Activated T-helper 1 cell treated with anti-CD3 and anti-CD28 coated beads, Interleukin-12 subunit alpha, Interleukin-12 subunit beta, Interleukin-2, Interleukin-4 antibody, amounts not matched to agents 30 ng/mL and 10 ng/mL and 1 ng/mL, durations not matched to agents 14 hours and 24 hours and 36 hours (primary cell): ENCODE measurements around the gene PITPNM1. TPM values are rescaled to one million over a fixed set of nuclear protein-coding genes. Genes with fewer than 3 reads are reported as not detected.

Experiments
- total RNA-seq: library from RNA; stranded (reverse); gene quantifications from 2 replicates; pipeline ENCODE4 v1.2.3, GENCODE V29; 2022

PITPNM1 gene
- total RNA-seq, 1 donor from 2014 or later = 138 TPM

Other genes with a start within 250 kb of the PITPNM1 start
- gene GRK2, start 238.9 kb downstream of the PITPNM1 start, total RNA-seq = 249 and 250 TPM in 2 replicates
- 124 and 129 TPM in 2 replicates for gene ANKRD13D, start 216.1 kb downstream of the PITPNM1 start, total RNA-seq
- 9.2 and 9.4 TPM in 2 replicates for gene SSH3, start 201.8 kb downstream of the PITPNM1 start, total RNA-seq
- gene POLD4, start 151.8 kb downstream of the PITPNM1 start, total RNA-seq = 36.7 and 39.8 TPM in 2 replicates
- 0.64 and 0.73 TPM in 2 replicates for gene CLCF1, start 131.8 kb downstream of the PITPNM1 start, total RNA-seq
- 30.7 and 31.6 TPM in 2 replicates for gene RAD9A, start 113.4 kb downstream of the PITPNM1 start, total RNA-seq
- 260 and 263 TPM in 2 replicates for gene PPP1CA, start 103.5 kb downstream of the PITPNM1 start, total RNA-seq
- gene TBC1D10C, start 101.3 kb downstream of the PITPNM1 start, total RNA-seq = 131 and 135 TPM in 2 replicates
- 0.62 and 0.81 TPM in 2 replicates for gene CARNS1, start 89.7 kb downstream of the PITPNM1 start, total RNA-seq
- 84.1 and 86.2 TPM in 2 replicates for gene RPS6KB2, start 76.9 kb downstream of the PITPNM1 start, total RNA-seq
- gene PTPRCAP, start 67.7 kb downstream of the PITPNM1 start, total RNA-seq = 108 and 109 TPM in 2 replicates
- gene CORO1B, start 61.9 kb downstream of the PITPNM1 start, total RNA-seq = 222 and 225 TPM in 2 replicates
- not detected in 2 replicates for gene GPR152, start 52.6 kb downstream of the PITPNM1 start, total RNA-seq
- 0.86 and 0.96 TPM in 2 replicates for gene CABP4, start 50.0 kb downstream of the PITPNM1 start, total RNA-seq
- gene TMEM134, start 36.1 kb downstream of the PITPNM1 start, total RNA-seq = 55.1 and 61.4 TPM in 2 replicates
- gene AIP, start 22.3 kb downstream of the PITPNM1 start, total RNA-seq = 200 and 203 TPM in 2 replicates
- gene CDK2AP2, start 2.8 kb upstream of the PITPNM1 start, total RNA-seq = 107 and 115 TPM in 2 replicates
- gene CABP2, start 18.1 kb upstream of the PITPNM1 start, total RNA-seq = not detected in 2 replicates
- 278 and 289 TPM in 2 replicates for gene GSTP1, start 78.4 kb upstream of the PITPNM1 start, total RNA-seq
- 289 and 303 TPM in 2 replicates for gene NDUFV1, start 101.6 kb upstream of the PITPNM1 start, total RNA-seq
- 18.5 and 19.9 TPM in 2 replicates for gene NUDT8, start 124.6 kb upstream of the PITPNM1 start, total RNA-seq
- gene TBX10, start 134.4 kb upstream of the PITPNM1 start, total RNA-seq = not detected in 2 replicates
- 0.32 TPM in 1 of 2 replicates, not detected in the other for gene ACY3, start 145.4 kb upstream of the PITPNM1 start, total RNA-seq
- not detected in 2 replicates for gene ALDH3B2, start 169.3 kb upstream of the PITPNM1 start, total RNA-seq